ENCODE data around the gene LPCAT1.
"Not testable (repeated sequence)": the region's sequence is repeated elsewhere in the genome, so short reads cannot be mapped to it uniquely, and the experiment has no call there.

The LPCAT1 gene

DNA sequence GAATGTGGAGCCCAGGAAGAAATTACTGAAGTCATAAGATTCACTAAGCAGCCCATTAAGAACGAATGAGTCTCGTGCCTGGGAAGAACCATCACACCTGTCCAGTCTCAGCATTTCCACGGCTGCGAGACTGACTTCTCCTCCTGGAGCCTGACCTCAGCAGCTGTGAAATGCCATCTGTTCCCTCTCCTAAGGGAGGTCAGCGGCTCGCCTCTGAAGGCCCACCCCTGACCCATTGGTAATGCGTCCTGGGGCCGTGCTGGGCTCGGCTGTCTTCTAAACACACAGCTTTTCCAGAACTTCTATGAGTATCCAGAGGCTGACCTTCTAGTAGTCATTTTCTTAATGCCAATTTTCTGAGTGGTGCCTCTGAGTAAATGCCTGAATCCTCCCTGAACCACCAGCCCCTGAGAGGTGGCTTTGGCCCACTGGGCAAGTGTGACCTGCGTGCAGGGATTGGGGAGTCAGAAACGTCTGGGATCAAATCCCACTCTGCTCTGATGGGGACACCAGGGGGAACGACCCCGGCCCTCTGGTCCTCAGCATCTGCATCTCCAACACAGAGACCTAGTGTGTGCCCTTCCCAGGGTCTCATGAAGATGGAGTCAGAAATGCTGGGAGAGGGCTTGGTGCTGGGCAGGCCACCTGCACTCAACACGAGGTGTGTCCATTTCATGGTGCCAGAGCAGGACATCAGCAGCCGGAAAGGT is 84.2 kb downstream of the LPCAT1 start:
- no peak for DNase-seq

DNA sequence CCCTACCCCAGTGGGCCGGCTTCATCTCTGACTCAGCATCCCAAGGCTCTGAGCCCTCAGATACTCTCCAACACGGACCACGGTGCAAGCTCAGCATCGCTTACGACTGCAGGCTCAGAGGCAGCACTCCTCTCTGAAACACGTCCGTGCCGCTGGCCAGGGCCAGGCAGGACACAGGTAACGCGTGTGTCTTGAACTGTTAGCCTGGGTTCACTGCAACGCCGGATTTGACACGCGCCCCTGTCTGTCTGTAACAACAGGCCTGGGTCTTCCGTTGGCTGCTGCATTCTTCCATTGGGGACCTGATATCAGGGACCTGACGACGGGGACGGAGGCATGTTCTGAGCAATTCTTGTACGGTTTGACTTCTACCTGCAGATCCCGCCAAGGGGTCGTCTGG is 84.9 kb downstream of the LPCAT1 start:
- DNase-seq: no peak

DNA sequence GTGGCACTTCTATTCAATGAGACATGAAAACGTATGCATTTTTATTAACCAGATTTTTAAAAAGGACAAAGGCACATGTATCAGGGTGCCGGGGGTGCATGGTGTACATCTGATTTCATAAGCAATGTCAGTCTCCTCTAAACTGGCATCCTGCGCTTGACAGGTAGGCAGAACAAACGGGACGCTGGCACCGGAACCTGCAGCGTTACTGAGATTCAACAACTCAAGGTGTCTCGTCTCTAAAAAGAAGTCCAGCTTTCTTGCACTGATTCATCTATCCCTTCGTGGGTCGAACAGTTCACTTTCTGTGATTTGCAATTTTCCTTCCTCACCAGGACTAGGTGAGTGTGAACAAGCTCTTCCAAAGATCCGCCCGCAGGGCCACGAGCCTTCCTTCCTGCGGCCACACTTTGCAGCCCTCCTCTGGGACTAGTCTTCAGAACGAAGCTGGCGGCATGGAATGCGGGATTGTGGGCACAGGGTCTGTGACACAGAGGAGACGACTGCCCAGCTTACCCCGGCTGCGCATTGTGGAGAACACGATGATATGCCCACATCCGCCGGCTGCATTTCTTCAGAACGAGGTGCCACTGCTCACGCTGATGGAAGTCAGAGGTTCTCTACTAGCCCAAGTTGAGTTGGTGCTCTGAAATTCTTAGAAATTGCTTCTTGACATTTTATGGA is 85.7 kb downstream of the LPCAT1 start:
- no peak for DNase-seq

DNA sequence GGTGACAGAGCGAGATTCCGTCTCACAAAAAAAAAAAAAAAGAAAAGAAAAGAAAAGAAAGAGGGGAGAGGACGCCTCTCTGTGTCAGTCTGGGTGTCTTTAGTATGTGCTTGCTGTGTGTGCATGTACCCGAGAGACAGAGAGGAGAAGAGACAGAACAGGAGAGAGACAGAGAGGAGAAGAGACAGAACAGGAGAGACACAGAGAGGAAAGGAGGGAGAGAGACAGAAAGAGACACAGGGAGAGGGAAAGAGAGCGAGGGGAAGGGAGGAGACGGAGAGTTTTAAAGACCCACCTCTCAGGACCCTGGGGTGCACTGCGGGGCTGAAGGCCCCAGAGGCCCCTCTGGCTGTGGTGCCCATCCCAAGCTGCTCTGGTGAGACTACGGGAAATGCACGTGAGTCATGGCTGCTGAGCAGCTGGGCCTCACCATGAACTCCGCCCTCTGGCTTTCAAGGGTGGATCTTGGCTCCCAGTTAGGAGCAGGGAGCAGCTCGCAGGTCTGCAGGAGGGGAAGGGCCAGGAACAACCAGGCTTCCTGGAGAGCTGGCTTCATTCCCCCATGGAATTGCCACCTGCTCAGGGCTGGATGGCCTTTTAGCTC is 86.4 kb downstream of the LPCAT1 start:
- no peak for DNase-seq

DNA sequence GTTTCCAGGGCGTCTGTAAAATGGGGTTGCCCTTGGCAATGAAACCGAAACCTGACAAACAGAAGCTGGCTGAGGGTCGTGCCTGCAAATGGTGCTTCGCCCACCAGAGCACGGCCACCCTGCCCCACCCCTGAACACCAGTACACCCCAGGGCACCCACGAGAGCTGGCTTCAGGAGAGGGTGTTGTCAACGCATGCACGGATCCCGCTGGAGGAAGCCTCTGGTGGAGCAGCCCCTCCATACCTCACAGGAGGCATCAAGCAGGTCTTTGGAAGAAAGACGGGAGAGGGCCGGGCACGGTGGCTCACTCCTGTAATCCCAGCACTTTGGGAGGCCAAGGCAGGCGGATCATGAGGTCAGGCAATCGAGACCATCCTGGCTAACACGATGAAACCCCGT is 87.1 kb downstream of the LPCAT1 start:
- no peak for DNase-seq

DNA sequence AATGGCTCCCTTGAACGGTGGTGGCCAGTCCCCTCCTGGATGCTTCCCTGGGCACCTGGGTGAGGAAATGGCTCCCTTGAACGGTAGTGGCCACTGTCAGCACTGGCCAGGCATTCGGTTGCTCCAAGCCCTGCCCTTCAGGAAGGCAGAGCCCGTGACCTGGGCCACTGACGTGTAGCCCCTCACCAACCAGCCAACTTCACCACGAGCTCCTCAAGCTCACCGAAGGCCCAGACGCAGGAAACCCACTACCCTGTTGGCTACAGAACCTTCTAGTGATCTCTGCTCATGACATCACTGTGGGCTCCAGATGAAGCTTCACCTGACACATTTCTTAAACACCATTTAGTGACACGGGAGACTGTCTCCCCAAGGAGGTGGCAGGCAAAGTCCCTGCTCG is 87.7 kb downstream of the LPCAT1 start:
- DNase-seq: no peak

DNA sequence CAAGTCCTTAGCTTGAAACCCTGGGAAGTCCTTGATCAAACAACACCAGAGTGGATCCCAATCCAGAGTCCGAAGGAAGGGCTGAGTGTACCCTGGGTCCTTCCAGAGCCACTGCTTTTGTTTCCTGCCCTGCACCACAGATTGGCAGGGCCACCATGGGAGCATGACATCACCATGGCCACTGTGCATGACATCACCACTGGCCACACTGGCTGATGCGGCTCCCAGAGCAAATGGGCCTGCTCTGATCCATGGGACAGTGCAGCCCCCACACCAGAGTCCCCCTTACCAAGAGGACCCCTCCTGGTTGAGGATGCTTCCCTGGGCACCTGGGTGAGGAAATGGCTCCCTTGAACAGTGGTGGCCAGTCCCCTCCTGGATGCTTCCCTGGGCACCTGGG is 88.4 kb downstream of the LPCAT1 start:
- DNase-seq: no peak

DNA sequence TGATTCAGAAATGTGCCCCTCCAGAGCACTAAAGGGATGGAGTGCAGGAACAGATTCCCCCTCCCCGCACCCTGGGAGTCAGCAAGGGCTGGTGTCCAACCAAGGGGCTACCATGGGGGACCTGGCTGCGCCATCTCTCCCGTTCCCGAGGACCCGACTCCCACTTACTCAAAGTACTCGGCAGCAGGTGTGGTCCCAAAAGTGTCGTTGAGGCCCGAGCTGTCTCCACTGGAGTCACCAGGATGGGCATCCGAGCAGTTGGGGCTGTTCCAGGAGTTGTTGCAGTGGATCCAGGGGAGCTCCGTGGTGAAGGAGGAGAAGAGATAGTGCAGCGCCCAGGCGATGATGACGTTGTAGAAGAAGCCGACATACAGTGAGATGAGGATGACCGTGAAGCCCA is 91.5 kb downstream of the LPCAT1 start:
- no peak for DNase-seq

DNA sequence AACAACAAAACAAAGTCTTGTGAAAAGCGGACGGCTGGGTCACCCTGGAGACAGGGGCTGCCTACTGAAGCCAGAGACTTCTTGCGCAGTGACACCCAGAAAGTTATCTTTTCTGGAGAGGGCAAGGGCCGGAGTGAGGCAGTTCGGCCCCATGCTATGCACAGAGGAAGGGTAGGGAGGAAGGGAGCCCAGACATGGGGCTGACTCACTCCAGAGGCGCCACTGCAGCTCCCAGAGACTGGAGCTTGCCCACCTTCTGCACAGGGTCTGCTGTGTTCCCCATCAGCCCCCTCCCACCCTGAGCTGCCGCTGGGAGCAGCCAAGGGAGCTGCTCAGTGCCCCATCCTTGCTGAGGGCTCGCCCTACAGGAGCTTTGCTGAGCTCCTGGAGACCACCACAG is 91.9 kb downstream of the LPCAT1 start:
- no peak for DNase-seq

DNA sequence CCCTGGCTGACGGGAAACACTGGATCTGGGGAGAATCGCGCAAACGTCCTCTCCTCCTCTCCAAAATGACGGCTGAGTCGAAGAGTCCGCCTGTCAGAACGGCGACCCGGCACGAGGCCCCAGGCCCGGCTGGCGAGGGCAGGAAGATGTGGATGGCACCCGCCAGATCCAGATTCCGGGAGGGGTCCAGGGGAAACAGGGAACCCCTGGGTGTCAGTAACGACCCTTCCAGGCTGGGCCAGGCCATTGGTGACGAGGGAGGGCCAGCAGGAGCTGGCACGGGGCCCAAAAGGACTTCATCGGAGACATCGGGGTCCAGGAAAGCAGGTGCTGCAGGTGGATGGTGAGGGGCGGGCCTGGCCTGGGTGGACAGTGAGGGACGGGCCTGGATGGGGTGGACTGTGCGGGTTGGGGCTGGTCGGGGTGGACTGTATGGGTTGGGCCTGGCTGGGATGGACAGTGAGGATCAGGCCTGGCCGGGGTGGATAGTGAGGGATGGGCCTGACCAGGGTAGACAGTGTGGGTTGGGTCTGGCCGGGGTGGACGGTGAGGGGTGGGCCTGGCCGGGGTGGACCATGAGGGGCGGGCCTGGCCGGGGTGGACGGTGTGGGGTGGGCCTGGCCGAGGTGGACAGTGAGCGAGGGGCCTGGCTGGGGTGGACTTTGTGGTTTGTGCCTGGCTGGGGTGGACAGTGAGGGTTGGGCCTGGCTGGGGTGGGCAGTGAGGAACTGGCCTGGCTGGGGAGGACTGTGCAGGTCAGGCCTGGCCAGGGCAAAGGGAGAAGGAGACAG is 92.5 kb downstream of the LPCAT1 start:
- no peak for DNase-seq

DNA sequence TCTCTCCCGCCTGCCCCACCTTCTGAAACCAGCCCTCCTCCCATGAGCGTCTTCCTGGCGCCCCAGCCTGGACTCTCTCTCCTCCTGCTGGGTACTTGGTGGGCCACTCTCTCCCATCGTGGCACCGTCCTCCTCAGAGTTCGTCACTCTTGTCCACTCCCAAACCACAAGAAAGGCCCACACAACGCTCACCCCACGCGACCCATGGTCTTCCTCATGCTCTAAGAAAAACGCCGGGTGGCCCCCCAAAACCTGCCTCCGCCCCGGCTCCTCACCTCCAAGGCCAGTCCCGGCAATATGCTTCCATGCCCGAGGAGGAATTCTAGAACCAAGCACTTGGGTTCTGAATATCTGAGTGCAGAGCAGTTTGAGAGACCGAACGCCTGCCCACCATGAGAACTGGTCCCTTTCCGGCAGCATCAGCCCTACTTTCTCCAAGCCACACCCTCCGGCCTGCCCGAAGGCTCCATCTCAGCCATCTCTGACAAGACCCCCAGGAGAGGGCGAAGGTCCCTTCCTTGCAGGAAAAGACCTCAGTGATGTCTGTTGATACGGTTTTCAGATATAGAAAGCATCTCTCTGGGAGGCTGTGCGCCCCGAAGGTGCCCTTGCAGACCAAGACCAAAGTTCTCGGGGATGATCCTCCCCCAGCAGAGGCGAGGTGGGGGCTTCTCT is 93.5 kb downstream of the LPCAT1 start:
- DNase-seq: no peak

DNA sequence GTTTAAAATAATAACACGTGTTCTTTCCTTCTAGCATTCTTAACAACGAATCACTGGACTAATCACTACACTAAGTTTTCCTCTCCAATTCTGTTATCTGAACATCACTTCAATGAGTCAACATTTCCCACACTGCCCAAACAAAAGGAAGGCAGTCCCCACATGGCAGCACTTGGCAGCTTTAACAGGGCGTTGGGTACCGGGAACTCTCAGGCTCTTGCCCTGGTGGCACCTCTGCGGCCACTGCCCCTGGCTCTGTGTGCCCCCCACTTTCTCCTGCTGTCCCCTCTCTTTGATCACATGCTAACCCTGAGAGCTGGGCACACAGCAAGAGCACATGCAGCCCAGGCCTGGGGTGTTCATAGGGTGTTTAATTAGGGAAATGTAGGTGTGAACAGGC is 94.3 kb downstream of the LPCAT1 start:
- no peak for DNase-seq

DNA sequence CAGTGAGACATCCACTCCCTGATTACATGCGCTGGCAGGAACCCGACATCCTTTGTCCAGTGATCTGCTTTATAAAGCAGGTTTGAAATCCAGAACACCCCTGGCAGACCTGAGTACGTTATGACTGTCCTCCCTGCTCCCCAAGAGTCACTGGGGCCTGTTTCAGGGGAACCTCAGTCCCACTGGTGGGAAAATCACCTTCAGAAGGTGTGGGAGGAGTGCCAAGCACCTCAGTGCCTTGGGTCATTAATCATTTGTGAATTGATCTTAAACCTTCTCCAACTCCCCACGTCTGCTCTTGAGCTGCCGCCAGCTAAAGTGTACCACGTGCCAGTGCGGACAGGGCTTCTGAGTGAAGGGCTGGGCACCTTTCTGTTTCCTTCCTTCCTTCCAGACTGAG is 94.7 kb downstream of the LPCAT1 start:
- no peak for DNase-seq

DNA sequence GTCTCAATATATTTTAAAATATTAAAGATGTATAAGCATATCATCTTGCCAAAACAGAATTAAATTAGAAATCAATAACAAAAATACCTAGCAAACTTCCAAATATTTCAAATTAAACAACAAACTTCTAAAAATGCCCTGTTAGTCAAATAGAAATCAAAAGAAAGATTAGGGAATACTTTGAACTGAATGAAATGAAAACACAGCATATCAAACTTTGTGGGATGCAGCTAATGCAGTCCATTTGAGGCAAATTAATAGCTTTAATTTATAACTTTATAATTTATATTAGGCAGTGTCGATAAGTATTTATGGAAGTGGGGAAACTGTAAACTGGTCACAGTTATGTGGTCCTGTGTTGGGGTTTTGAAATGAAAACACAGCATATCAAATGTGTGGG is 95.7 kb downstream of the LPCAT1 start:
- DNase-seq: no peak

DNA sequence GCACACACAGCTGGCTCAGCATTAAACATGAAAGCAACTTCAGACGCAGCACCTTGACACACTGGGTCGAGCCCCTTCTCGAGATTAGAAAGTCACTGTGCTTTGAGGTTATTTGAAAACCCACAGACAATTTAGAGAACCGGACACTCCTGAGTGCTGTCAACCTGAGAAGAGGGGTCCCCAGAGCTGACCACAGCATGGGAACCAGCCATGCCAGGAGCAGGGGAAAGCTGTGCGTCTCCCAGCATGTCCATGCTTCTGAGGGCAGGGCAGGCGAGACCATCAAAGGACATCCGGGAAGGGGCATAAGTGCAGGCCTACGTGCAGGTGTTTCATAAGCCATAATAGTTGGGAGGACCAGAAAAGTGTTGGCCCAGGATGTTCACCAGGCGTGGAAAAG is 99.0 kb downstream of the LPCAT1 start:
- DNase-seq: no peak

DNA sequence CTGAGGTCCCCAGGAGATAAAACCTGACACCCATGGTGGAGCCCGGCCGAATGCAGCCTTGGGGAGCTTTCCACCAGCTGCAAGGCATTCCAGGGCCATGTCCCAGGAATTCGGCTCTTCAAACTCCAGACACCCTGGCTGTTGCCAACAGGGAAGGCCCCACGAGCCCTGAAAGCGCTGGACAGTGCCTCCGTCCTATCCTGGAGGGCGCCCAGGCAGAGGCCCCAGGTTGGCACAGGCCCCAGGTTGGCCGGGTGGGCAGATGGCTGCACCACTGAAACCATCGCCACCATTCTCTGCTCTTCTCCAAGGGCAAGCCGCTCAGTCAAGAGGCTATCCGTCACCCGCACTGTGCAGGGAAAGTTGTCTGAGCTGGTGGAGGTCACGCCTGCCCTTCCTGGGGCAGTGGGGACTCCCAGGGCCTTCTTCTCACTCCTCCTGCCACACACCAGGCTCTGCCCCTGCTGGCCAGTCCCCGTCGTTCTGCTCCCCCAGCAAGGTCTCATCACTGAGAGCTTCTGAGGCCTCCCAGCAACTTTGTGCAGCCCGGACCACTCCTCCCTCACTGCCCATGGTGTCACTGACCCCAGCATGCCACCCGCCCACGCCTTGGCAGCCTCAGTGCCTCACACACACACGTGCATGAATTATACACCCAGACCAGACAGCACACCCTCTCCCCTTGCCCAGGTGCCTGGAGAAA is 99.7 kb downstream of the LPCAT1 start:
- DNase-seq: no peak

DNA sequence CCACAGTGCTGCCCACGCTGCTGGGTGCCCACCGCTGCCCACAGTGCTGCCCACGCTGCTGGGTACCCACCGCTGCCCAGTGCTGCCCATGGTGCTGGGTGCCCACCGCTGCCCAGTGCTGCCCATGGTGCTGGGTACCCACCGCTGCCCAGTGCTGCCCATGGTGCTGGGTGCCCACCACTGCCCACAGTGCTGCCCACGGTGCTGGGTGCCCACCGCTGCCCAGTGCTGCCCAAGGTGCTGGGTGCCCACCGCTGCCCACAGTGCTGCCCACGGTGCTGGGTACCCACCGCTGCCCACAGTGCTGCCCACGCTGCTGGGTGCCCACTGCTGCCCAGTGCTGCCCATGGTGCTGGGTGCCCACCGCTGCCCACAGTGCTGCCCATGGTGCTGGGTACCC is 101.2 kb downstream of the LPCAT1 start:
- not testable (repeated sequence) for DNase-seq

DNA sequence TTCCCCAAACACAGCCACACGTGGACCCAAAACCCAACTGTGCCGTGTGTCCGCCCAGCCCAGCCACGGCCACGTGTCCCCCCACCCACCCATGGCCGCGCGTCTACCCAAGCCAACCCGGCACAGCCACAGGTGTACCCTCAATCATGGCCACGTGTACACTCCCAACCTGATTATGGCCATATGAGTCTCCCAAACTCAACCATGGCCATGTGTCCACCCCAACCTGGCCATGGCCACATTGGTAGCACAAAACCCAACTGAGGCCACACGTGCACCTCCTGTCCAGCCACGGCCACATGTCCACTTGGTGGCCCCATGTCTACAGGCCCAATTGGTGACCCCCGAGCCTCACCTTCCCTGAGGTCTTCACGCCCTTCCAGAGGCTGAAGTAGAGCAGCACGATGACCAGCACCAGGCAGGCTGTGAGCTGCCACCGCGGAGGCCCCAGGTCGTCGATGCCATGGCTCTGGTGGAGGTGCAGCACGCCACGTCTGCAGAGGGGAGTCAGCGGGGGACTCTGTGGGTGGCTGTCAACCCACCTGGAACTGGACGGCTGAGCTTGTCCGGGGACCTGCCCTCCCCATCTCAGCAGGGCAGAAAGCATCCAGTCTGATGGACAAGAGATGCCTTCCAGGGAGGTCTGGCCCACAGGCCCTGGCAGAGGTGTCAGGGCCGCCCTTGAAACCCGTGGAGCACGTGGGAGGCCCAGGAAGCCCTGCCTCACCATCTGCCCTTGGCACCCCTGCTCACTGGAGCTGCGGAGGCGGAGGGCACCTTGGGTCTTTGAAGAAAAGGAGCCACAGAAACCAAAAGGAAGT is 102.0 kb downstream of the LPCAT1 start:
- no peak for DNase-seq

DNA sequence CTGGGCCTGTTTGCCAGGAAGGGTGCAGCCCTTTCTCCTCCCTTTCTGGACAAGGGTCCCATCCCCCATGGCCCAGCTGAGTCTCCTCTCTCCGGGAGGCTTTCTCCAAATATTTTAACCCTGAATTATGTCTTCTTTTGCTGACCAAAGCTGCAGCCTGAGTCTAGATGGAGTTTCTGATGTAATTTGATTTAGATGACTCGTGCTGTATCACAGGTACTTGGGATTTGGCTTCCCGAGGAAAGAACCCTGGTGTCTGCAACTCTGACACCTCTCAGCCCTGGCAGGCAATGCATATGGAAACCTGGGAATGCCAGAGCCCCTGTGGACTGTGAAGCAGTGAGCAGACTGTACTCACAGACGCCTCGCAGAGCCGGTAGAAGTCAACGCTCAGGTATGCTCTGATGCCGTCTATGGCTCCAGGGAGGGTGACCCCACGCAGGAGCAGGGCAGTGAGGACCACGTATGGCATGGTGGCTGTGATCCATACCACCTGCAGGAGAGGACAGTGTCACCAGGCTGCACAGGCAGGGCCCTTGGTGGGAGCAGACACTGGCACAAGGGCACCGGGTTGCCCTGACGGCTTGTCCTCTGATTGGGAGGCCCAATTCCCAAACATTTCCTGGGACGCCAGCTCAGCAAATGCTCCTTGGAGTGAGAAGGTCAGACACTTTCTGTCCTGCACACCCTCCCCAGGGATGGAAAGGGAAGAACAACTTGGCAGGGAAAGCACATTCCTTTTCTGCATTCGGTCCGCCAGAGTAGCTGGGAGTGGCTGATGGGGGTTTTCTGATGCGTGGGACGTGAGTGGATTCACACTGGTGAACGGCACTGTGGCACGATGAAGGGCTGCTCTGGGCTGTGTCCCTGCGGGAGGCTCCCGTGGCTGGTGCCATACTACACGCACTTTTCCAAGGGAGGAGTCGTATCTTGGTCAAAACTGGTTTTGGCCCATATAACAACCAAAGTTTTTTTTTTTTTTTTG is 103.3 kb downstream of the LPCAT1 start:
- no peak for DNase-seq

All from activated CD4-positive, alpha-beta T cell treated with anti-CD3 and anti-CD28 coated beads, Interleukin-2, amount 50 U/mL, for 4 hours (primary cell).